Measurements from ENCODE around the gene TBC1D8. TPM values are rescaled to one million over a fixed set of nuclear protein-coding genes. Genes with fewer than 3 reads are reported as not detected.

TBC1D8 gene
- total RNA-seq, 1 experiment from 2014 or later: 5.1 TPM

DNA sequence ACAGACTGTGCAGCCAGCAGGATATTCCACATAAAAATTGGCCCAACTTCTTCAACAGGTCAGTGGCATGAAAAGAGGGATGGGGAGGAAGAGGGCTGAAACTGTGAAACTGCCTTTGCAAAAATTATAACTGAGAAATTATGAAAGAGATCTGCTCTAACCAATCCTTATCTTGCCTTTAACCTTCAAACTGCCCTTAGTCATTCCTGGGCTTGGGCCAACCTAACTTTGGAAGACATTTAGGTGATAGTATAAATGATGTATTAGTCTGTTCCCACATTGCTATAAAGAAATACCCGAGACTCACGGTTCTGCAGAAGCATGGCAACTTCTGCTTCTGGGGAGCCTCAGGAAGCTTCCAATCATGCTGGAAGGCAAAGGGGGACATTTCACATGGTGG lies 74.6 kb downstream of the TBC1D8 start:
- TF ChIP-seq EZH2 (IDR thresholded peaks at IDR 0.05; ENCODE audit: borderline replicate concordance, low read depth, low read length, poor library complexity, severe bottlenecking): no peak
- TF ChIP-seq CTCF (conservative IDR thresholded peaks at IDR 0.05; ENCODE audit: low read depth, low read length): no peak
- intact Hi-C loops (cut with micrococcal nuclease; ENCODE audit: unreplicated experiment): no loop called here
- no TSS peak for BruUV-seq (replicated peaks)
- CTCF ChIA-PET: no interaction called here
- DNase-seq (ENCODE audit: low spot score): no peak
- no peak overlapping the region for H3K27ac ChIP-seq (ENCODE audit: low read depth, low read length, poor library complexity, severe bottlenecking)
- H3K36me3 ChIP-seq (ENCODE audit: insufficient read depth, low read length, poor library complexity, severe bottlenecking): no peaks in the 10 kb centered on the region
- no peaks in the 10 kb centered on the region for H3K27me3 ChIP-seq (replicated peaks; ENCODE audit: insufficient read depth, low read depth, low read length, poor library complexity)
- H3K4me1 ChIP-seq (ENCODE audit: insufficient read depth, low read length, poor library complexity, severe bottlenecking): no peaks in the 10 kb centered on the region
- H3K4me3 ChIP-seq (ENCODE audit: low read depth, low read length, poor library complexity, severe bottlenecking): no peak overlapping the region
- POLR2A ChIA-PET (ENCODE audit: low non-redundant PET): no interaction called here
- H3K9me3 ChIP-seq (ENCODE audit: low read depth, low read length, poor library complexity, severe bottlenecking): peaks cover 9% of the 10 kb centered on the region

- Histone ChIP-seq H3K4me3 (ENCODE audit: low read depth, low read length, poor library complexity, severe bottlenecking) (no peak overlapping the region), H3K36me3 (ENCODE audit: insufficient read depth, low read length, poor library complexity, severe bottlenecking) (no peaks in the 10 kb centered on the region), H3K27ac (ENCODE audit: low read depth, low read length, poor library complexity, severe bottlenecking) (no peak overlapping the region), H3K27me3 (replicated peaks; ENCODE audit: insufficient read depth, low read depth, low read length, poor library complexity) (no peaks in the 10 kb centered on the region), H3K4me1 (ENCODE audit: insufficient read depth, low read length, poor library complexity, severe bottlenecking) (no peaks in the 10 kb centered on the region), H3K9me3 (ENCODE audit: low read depth, low read length, poor library complexity, severe bottlenecking) (no peaks in the 10 kb centered on the region)
- no peak for DNase-seq (ENCODE audit: low spot score)
- CTCF ChIA-PET: no interaction called here
- POLR2A ChIA-PET (ENCODE audit: low non-redundant PET): interaction anchor here (0.6 kb wide), 1 partner anchor 59 kb away, joined by 8 read pairs; no protein-coding TSS in a partner anchor
- TF ChIP-seq CTCF (conservative IDR thresholded peaks at IDR 0.05; ENCODE audit: low read depth, low read length) (no peak), EZH2 (IDR thresholded peaks at IDR 0.05; ENCODE audit: borderline replicate concordance, low read depth, low read length, poor library complexity, severe bottlenecking) (no peak)
- intact Hi-C loops (cut with micrococcal nuclease; ENCODE audit: unreplicated experiment): no loop called here
- BruUV-seq (replicated peaks): no TSS peak
These were observed 86.2 kb downstream of the TBC1D8 start for GRCh38 chr2:101064868-101065549.

GRCh38 chr2:101064505-101064867 lies 86.7 kb downstream of the TBC1D8 start:
- no peak for DNase-seq (ENCODE audit: low spot score)
- no TSS peak for BruUV-seq (replicated peaks)
- H3K4me1 ChIP-seq (ENCODE audit: insufficient read depth, low read length, poor library complexity, severe bottlenecking): no peaks in the 10 kb centered on the region
- POLR2A ChIA-PET (ENCODE audit: low non-redundant PET): no interaction called here
- H3K9me3 ChIP-seq (ENCODE audit: low read depth, low read length, poor library complexity, severe bottlenecking): no peaks in the 10 kb centered on the region
- H3K36me3 ChIP-seq (ENCODE audit: insufficient read depth, low read length, poor library complexity, severe bottlenecking): no peaks in the 10 kb centered on the region
- intact Hi-C loops (cut with micrococcal nuclease; ENCODE audit: unreplicated experiment): no loop called here
- no peak overlapping the region for H3K4me3 ChIP-seq (ENCODE audit: low read depth, low read length, poor library complexity, severe bottlenecking)
- no peak overlapping the region for H3K27ac ChIP-seq (ENCODE audit: low read depth, low read length, poor library complexity, severe bottlenecking)
- CTCF ChIA-PET: no interaction called here
- no peaks in the 10 kb centered on the region for H3K27me3 ChIP-seq (replicated peaks; ENCODE audit: insufficient read depth, low read depth, low read length, poor library complexity)
- TF ChIP-seq CTCF (conservative IDR thresholded peaks at IDR 0.05; ENCODE audit: low read depth, low read length) (no peak), EZH2 (IDR thresholded peaks at IDR 0.05; ENCODE audit: borderline replicate concordance, low read depth, low read length, poor library complexity, severe bottlenecking) (no peak)

Data from A673 (cell line).